Loucy (cell line): ENCODE measurements around the gene GPR173.

Experiments
- H2AFZ ChIP-seq: fragments of 200-600 bp; sonication (generic); 2 replicates; pipeline ENCODE4 v1.6.0; 2016; ENCODE audit warnings: antibody characterized with exemption, mild to moderate bottlenecking, low read length, moderate library complexity
- H3F3A ChIP-seq: fragments of 200-600 bp; 2 replicates; pipeline ENCODE4 v1.6.0; 2016; ENCODE audit warnings: antibody characterized with exemption, low read depth, mild to moderate bottlenecking
- H3K27me3 ChIP-seq: fragments of 200-600 bp; sonication (generic); 2 replicates; pipeline ENCODE4 v1.6.1; 2014; ENCODE audit warnings: low read length, mild to moderate bottlenecking; ENCODE audit not compliant: insufficient read depth, poor library complexity, severe bottlenecking
- H3K36me3 ChIP-seq: fragments of 200-600 bp; sonication (generic); 2 replicates; pipeline ENCODE4 v1.6.1; 2016; ENCODE audit warnings: low read length; ENCODE audit not compliant: insufficient read depth
- H3K4me1 ChIP-seq: fragments of 200-600 bp; sonication (generic); 2 replicates; pipeline ENCODE4 v1.5.1; 2014; ENCODE audit warnings: low read length, mild to moderate bottlenecking; ENCODE audit not compliant: insufficient read depth, poor library complexity, severe bottlenecking
- H3K4me2 ChIP-seq: fragments of 200-600 bp; sonication (generic); 2 replicates; pipeline ENCODE4 v1.6.0; 2014; ENCODE audit warnings: antibody characterized with exemption, low read length, low read depth, mild to moderate bottlenecking; ENCODE audit not compliant: poor library complexity, severe bottlenecking
- H3K4me3 ChIP-seq: fragments of 200-600 bp; sonication (generic); 2 replicates; pipeline ENCODE4 v1.5.1; 2014; ENCODE audit warnings: low read length, mild to moderate bottlenecking, mixed read lengths; ENCODE audit not compliant: poor library complexity, severe bottlenecking
- H3K79me2 ChIP-seq: fragments of 200-600 bp; sonication (generic); 2 replicates; pipeline ENCODE4 v1.6.1; 2014; ENCODE audit warnings: low read length; ENCODE audit not compliant: insufficient read depth
- H3K9ac ChIP-seq: fragments of 200-600 bp; sonication (generic); 2 replicates; pipeline ENCODE4 v1.6.0; 2014; ENCODE audit warnings: mild to moderate bottlenecking, low read depth, low read length, moderate library complexity; ENCODE audit not compliant: poor library complexity, severe bottlenecking
- H3K9me2 ChIP-seq: fragments of 200-600 bp; sonication (generic); replicated peaks from 2 replicates; pipeline ENCODE4 v1.6.1; 2016; ENCODE audit warnings: low read depth, low read length, mixed read lengths
- H3K9me3 ChIP-seq: fragments of 200-600 bp; sonication (generic); 2 replicates; pipeline ENCODE4 v1.6.1; 2014; ENCODE audit warnings: mild to moderate bottlenecking, antibody characterized with exemption, low read length, low read depth; ENCODE audit not compliant: insufficient read depth
- H4K20me1 ChIP-seq: fragments of 200-600 bp; sonication (generic); 2 replicates; pipeline ENCODE4 v1.6.0; 2014; ENCODE audit warnings: antibody characterized with exemption, low read length, mild to moderate bottlenecking; ENCODE audit not compliant: insufficient read depth, poor library complexity, severe bottlenecking
- EZH2phosphoT487 ChIP-seq: fragments of 200-600 bp; IDR thresholded peaks from 2 replicates; pipeline ENCODE4 v1.6.1; 2018; ENCODE audit warnings: antibody characterized with exemption, mild to moderate bottlenecking, moderate library complexity, borderline replicate concordance
- TF ChIP-seq, protein P1 (sequence below): fragments of 200-600 bp; sonication (generic); conservative IDR thresholded peaks from 2 replicates; pipeline ENCODE4 v1.5.1; 2014; ENCODE audit warnings: mild to moderate bottlenecking, antibody characterized with exemption, low read length

The GPR173 gene

DNA sequence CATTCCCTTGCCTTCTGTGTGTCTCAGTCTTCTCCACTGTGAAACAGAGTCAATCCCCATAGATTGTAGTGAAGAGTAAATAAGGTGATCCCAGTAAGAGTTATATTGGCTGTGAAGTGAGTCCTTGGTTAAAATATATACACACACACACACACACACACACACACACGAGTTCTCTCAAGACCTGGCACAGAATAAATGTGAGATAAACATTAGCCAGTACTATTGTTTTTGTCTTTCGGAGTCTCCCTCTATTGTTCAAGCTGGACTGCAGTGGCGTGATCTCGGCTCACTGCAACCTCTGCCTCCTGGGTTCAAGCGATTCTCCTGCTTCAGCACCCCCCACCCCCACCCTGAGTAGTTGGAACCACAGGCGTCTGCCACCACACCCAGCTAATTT is 45.5 kb upstream of the GPR173 start:
- H3K27me3 ChIP-seq: no peaks in the 10 kb centered on the region
- H2AFZ ChIP-seq: no peak overlapping the region
- no peak overlapping the region for H3K4me2 ChIP-seq
- no peaks in the 10 kb centered on the region for H3K9me2 ChIP-seq
- no peaks in the 10 kb centered on the region for H3K79me2 ChIP-seq
- no peaks in the 10 kb centered on the region for H3K36me3 ChIP-seq
- no peak overlapping the region for H3K9ac ChIP-seq
- H3K9me3 ChIP-seq: no peaks in the 10 kb centered on the region
- no peaks in the 10 kb centered on the region for H3F3A ChIP-seq
- no peak overlapping the region for H3K4me3 ChIP-seq
- no peaks in the 10 kb centered on the region for H3K4me1 ChIP-seq
- TF ChIP-seq EZH2phosphoT487: no peak
- TF ChIP-seq, protein P1, sequence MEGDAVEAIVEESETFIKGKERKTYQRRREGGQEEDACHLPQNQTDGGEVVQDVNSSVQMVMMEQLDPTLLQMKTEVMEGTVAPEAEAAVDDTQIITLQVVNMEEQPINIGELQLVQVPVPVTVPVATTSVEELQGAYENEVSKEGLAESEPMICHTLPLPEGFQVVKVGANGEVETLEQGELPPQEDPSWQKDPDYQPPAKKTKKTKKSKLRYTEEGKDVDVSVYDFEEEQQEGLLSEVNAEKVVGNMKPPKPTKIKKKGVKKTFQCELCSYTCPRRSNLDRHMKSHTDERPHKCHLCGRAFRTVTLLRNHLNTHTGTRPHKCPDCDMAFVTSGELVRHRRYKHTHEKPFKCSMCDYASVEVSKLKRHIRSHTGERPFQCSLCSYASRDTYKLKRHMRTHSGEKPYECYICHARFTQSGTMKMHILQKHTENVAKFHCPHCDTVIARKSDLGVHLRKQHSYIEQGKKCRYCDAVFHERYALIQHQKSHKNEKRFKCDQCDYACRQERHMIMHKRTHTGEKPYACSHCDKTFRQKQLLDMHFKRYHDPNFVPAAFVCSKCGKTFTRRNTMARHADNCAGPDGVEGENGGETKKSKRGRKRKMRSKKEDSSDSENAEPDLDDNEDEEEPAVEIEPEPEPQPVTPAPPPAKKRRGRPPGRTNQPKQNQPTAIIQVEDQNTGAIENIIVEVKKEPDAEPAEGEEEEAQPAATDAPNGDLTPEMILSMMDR: no peak
- H4K20me1 ChIP-seq: no peaks in the 10 kb centered on the region

DNA sequence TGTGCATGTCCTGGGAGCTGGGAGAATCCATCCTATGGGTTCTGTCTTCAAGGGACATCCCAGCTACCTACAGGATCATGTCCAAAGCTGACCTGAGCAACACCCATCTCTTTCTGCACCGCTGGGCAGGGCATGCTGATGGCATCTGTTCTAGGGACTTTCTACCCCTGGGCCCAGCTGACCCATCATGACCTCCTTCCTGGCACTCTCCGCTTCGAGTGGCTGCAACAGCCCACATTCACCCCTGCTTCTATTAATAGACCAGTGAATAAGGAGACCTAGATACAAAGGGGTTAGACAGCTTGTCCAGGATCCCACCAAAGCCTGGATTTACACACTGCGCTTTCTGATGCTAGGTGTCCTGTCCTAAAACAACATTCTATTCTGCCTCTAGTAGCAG is 44.6 kb upstream of the GPR173 start:
- Histone ChIP-seq H3K79me2 (no peaks in the 10 kb centered on the region), H3K9ac (no peak overlapping the region), H3K9me3 (no peaks in the 10 kb centered on the region)

DNA sequence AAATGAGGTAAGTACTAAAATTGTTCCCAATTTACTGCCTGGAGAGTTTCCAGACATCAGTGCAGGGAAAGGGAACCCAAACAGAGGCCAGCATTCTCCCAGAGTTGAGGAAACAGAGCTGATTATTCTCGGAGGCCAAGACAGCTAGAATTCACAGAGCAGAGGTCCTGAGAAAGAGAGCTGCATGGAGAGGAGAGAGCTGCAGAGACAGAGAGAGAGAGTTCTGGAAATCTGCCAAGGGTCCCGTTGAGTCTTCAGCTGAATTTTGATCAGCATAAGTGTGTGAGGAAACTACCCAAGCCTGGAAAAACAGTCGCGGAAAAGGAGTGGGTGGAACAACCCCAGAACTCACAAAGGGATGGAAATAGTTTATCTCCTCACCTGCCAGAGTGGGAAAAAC is 43.8 kb upstream of the GPR173 start:
- H3K79me2 ChIP-seq: no peaks in the 10 kb centered on the region
- H3K36me3 ChIP-seq: no peaks in the 10 kb centered on the region
- H3K9me3 ChIP-seq: no peaks in the 10 kb centered on the region
- no peak overlapping the region for H3K4me2 ChIP-seq
- H3K27me3 ChIP-seq: no peaks in the 10 kb centered on the region
- no peaks in the 10 kb centered on the region for H3K9me2 ChIP-seq
- TF ChIP-seq, protein P1: no peak
- TF ChIP-seq EZH2phosphoT487: no peak
- no peaks in the 10 kb centered on the region for H4K20me1 ChIP-seq
- H3F3A ChIP-seq: no peaks in the 10 kb centered on the region
- H3K9ac ChIP-seq: no peak overlapping the region
- H3K4me1 ChIP-seq: no peaks in the 10 kb centered on the region
- no peak overlapping the region for H3K4me3 ChIP-seq
- no peak overlapping the region for H2AFZ ChIP-seq

More for the DNA sequence above, 44.6 kb upstream of the GPR173 start:
- H2AFZ ChIP-seq: no peak overlapping the region
- H3K4me3 ChIP-seq: no peak overlapping the region
- H3K9me2 ChIP-seq: no peaks in the 10 kb centered on the region
- H3K36me3 ChIP-seq: no peaks in the 10 kb centered on the region
- no peaks in the 10 kb centered on the region for H3K27me3 ChIP-seq
- no peak overlapping the region for H3K4me2 ChIP-seq
- no peaks in the 10 kb centered on the region for H3K4me1 ChIP-seq
- no peaks in the 10 kb centered on the region for H4K20me1 ChIP-seq
- no peak for TF ChIP-seq EZH2phosphoT487
- TF ChIP-seq, protein P1: no peak
- H3F3A ChIP-seq: no peaks in the 10 kb centered on the region
